HFFc6 (cell line): ENCODE measurements around the gene PPM1M. TPM values are rescaled to one million over a fixed set of nuclear protein-coding genes. Genes with fewer than 3 reads are reported as not detected.
A peak's percentile ranks its signal among the peaks of the same experiment; 100 is the strongest.

Experiments used
- DNase-seq: peaks from one replicate; pipeline ENCODE4 v3.0.0-alpha.2; 2018
- H3K27ac Mint-ChIP-seq: 2 replicates; pipeline ENCODE4 v1.8.0; 2020; ENCODE audit warnings: mild to moderate bottlenecking, mixed read lengths
- H3K27me3 Mint-ChIP-seq: 2 replicates; pipeline ENCODE4 v1.8.0; 2021; ENCODE audit warnings: mild to moderate bottlenecking, moderate library complexity, mixed read lengths; ENCODE audit not compliant: insufficient read depth
- H3K36me3 Mint-ChIP-seq: 2 replicates; pipeline ENCODE4 v1.8.0; 2021; ENCODE audit warnings: low read depth, mixed read lengths
- H3K4me1 Mint-ChIP-seq: 2 replicates; pipeline ENCODE4 v1.8.0; 2020; ENCODE audit warnings: low read depth, mixed read lengths
- H3K4me3 Mint-ChIP-seq: 2 replicates; pipeline ENCODE4 v1.8.0; 2020; ENCODE audit warnings: mild to moderate bottlenecking, moderate library complexity, mixed read lengths
- H3K9me3 Mint-ChIP-seq: 2 replicates; pipeline ENCODE4 v1.8.0; 2020; ENCODE audit warnings: mild to moderate bottlenecking, mixed read lengths
- CTCF ChIP-seq: fragments of 200-600 bp; sonication (generic); IDR thresholded peaks from 2 replicates; pipeline ENCODE4 v1.5.0; 2021; ENCODE audit warnings: antibody characterized with exemption, mild to moderate bottlenecking
- total RNA-seq, 6 experiments: library from RNA; stranded (reverse); fragmentation: NEBNext Ultra II Directional; extraction: Animal tissue kit (Norgen Biotek cat#: 25700); gene quantifications; 2 replicates in 1 of 6; 3 replicates in 5 of 6; pipeline ENCODE4 v1.2.3, GENCODE V29; 2021

PPM1M gene
- total RNA-seq, 6 experiments from 2014 or later, result 20.8 to 23.4 (median 20.9) TPM

GRCh38 chr3:52217409-52217805 lies 28.2 kb upstream of the PPM1M start:
- H3K9me3 Mint-ChIP-seq, result no peaks in the 10 kb centered on the region
- H3K27me3 Mint-ChIP-seq, result peaks cover 2% of the 10 kb centered on the region
- H3K4me3 Mint-ChIP-seq, result no peak overlapping the region
- peaks cover 19% of the 10 kb centered on the region for H3K36me3 Mint-ChIP-seq
- TF ChIP-seq CTCF, result no peak
- H3K4me1 Mint-ChIP-seq, result peaks cover 19% of the 10 kb centered on the region
- H3K27ac Mint-ChIP-seq, result peak overlapping the region; percentile 47
- DNase-seq, result no peak

- peaks cover 19% of the 10 kb centered on the region for H3K36me3 Mint-ChIP-seq
- H3K4me1 Mint-ChIP-seq, result peaks cover 19% of the 10 kb centered on the region
- H3K27ac Mint-ChIP-seq, result no peak overlapping the region
These were observed 27.5 kb upstream of the PPM1M start for GRCh38 chr3:52218026-52218425.

GRCh38 chr3:52218454-52218853 lies 27.1 kb upstream of the PPM1M start:
- Mint-ChIP-seq H3K27ac (no peak overlapping the region), H3K27me3 (peaks cover 2% of the 10 kb centered on the region), H3K4me1 (peaks cover 18% of the 10 kb centered on the region), H3K36me3 (peaks cover 18% of the 10 kb centered on the region), H3K9me3 (no peaks in the 10 kb centered on the region), H3K4me3 (no peak overlapping the region)
- TF ChIP-seq CTCF, result no peak
- no peak for DNase-seq

More at GRCh38 chr3:52218026-52218425, 27.5 kb upstream of the PPM1M start:
- H3K9me3 Mint-ChIP-seq, result no peaks in the 10 kb centered on the region
- DNase-seq, result no peak
- peaks cover 2% of the 10 kb centered on the region for H3K27me3 Mint-ChIP-seq
- H3K4me3 Mint-ChIP-seq, result no peak overlapping the region
- no peak for TF ChIP-seq CTCF

GRCh38 chr3:52218937-52219650 lies 26.5 kb upstream of the PPM1M start:
- H3K27me3 Mint-ChIP-seq, result peaks cover 2% of the 10 kb centered on the region
- DNase-seq, result no peak
- no peak overlapping the region for H3K27ac Mint-ChIP-seq
- no peaks in the 10 kb centered on the region for H3K9me3 Mint-ChIP-seq
- TF ChIP-seq CTCF, result no peak
- H3K4me1 Mint-ChIP-seq, result peaks cover 15% of the 10 kb centered on the region
- peaks cover 15% of the 10 kb centered on the region for H3K36me3 Mint-ChIP-seq
- H3K4me3 Mint-ChIP-seq, result no peak overlapping the region

GRCh38 chr3:52220380-52221026 lies 25.1 kb upstream of the PPM1M start:
- peak; percentile 95 for TF ChIP-seq CTCF
- H3K27ac Mint-ChIP-seq, result no peak overlapping the region
- no peaks in the 10 kb centered on the region for H3K9me3 Mint-ChIP-seq
- no peak overlapping the region for H3K4me3 Mint-ChIP-seq
- peaks cover under 1% of the 10 kb centered on the region for H3K27me3 Mint-ChIP-seq
- DNase-seq, result peak; percentile 63
- H3K36me3 Mint-ChIP-seq, result peaks cover 3% of the 10 kb centered on the region
- H3K4me1 Mint-ChIP-seq, result peaks cover 15% of the 10 kb centered on the region
